Upper lobe of left lung (tissue), 6 donors: ENCODE results near the gene C19orf38. TPM values are rescaled to one million over a fixed set of nuclear protein-coding genes. Genes with fewer than 3 reads are reported as not detected.

Experiments used
- ATAC-seq, 2 donors: fragments of 200-7000 bp; cut with Tn5 transposase; one replicate each; pipeline ENCODE4 v1.9.1; 2022; ENCODE audit warnings: mild to moderate bottlenecking in 2 of 2, moderate library complexity in 2 of 2; ENCODE audit not compliant: low FRiP score in 2 of 2
- DNase-seq, 2 donors: peaks; one replicate each; pipeline ENCODE4 v3.0.0-alpha.2; 2019 to 2020
- H3K27ac ChIP-seq, 4 donors: fragments of 200-600 bp; sonication (generic); one replicate each; pipeline ENCODE4 v1.5.1; 2016 to 2019
- H3K27me3 ChIP-seq, 4 donors: fragments of 200-600 bp; sonication (generic); one replicate each; pipeline ENCODE4 v1.5.1; 2017 to 2019
- H3K36me3 ChIP-seq, 4 donors: fragments of 200-600 bp; sonication (generic); one replicate each; pipeline ENCODE4 v1.5.1; 2016 to 2019
- H3K4me1 ChIP-seq, 4 donors: fragments of 200-600 bp; sonication (generic); one replicate each; pipeline ENCODE4 v1.5.1; 2018 to 2019
- H3K4me3 ChIP-seq, 4 donors: fragments of 200-600 bp; sonication (generic); one replicate each; pipeline ENCODE4 v1.5.1; 2017 to 2019; ENCODE audit warnings: mild to moderate bottlenecking in 2 of 4, moderate library complexity in 1 of 4
- H3K9me3 ChIP-seq, 4 donors: fragments of 200-600 bp; sonication (generic); one replicate each; pipeline ENCODE4 v1.5.1; 2018 to 2019
- EP300 ChIP-seq, 4 donors: sonication (generic); formaldehyde crosslinking; IDR thresholded peaks; one replicate each; pipeline ENCODE4 v1.5.1; 2017; ENCODE audit warnings: antibody characterized with exemption in 4 of 4, control low read depth in 2 of 4
- POLR2A ChIP-seq, 4 donors: fragments of 450-650 bp; IDR thresholded peaks; one replicate each; pipeline ENCODE4 v1.5.1; 2016 to 2017; ENCODE audit warnings: antibody characterized with exemption in 4 of 4, mild to moderate bottlenecking in 2 of 4
- POLR2AphosphoS5 ChIP-seq, 2 donors: sonication (generic); formaldehyde crosslinking; IDR thresholded peaks; one replicate each; pipeline ENCODE4 v1.5.1; 2017; ENCODE audit warnings: antibody characterized with exemption in 2 of 2
- WGBS, 2 donors: methylation state at CpG; one replicate each; pipeline ENCODE4 v1.1.5; 2017 to 2018; 5-methylcytosine and 5-hydroxymethylcytosine counted together
- total RNA-seq, 6 donors: library from RNA; depleted of rRNA in 4 of 6; stranded (reverse); fragments of >200 nt in 4 of 6; gene quantifications; one replicate each; pipeline versions ENCODE4 v1.1.0 to v1.2.1, GENCODE V29; 2016 to 2021
- TF ChIP-seq, protein P1 (sequence below), 6 experiments: fragments of 450-650 bp in 4 of 6; fragments of 200-600 bp in 2 of 6; sonication (generic) in 2 of 6; IDR thresholded peaks; one replicate each; pipeline ENCODE4 v1.5.1; 2016 to 2019; ENCODE audit warnings: antibody characterized with exemption in 6 of 6
- donor health status: DM: no; HTN: no; CAD: no; lungs with moderate emphysema.
- donor health status: DM: no; HTN: yes; CAD: no; lungs with severe emphysema.

C19orf38 gene
- total RNA-seq, 6 donors from 2014 or later, result 2.8 to 26.2 (median 6.8) TPM

- Histone ChIP-seq H3K9me3 (no peaks in the 10 kb centered on the region), H3K36me3 (no peaks in the 10 kb centered on the region), H3K4me1 (peaks cover 0 to 11% (median 5%) of the 10 kb centered on the region in 4 donors), H3K27ac (no peak overlapping the region), H3K27me3 (no peaks in the 10 kb centered on the region), H3K4me3 (no peak overlapping the region)
- ATAC-seq (no peak), DNase-seq (no peak)
- TF ChIP-seq, protein P1, sequence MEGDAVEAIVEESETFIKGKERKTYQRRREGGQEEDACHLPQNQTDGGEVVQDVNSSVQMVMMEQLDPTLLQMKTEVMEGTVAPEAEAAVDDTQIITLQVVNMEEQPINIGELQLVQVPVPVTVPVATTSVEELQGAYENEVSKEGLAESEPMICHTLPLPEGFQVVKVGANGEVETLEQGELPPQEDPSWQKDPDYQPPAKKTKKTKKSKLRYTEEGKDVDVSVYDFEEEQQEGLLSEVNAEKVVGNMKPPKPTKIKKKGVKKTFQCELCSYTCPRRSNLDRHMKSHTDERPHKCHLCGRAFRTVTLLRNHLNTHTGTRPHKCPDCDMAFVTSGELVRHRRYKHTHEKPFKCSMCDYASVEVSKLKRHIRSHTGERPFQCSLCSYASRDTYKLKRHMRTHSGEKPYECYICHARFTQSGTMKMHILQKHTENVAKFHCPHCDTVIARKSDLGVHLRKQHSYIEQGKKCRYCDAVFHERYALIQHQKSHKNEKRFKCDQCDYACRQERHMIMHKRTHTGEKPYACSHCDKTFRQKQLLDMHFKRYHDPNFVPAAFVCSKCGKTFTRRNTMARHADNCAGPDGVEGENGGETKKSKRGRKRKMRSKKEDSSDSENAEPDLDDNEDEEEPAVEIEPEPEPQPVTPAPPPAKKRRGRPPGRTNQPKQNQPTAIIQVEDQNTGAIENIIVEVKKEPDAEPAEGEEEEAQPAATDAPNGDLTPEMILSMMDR (IDR thresholded peaks at IDR 0.05), result no peak
- TF ChIP-seq EP300 (IDR thresholded peaks at IDR 0.05) (no peak), POLR2A (IDR thresholded peaks at IDR 0.05) (no peak), POLR2AphosphoS5 (IDR thresholded peaks at IDR 0.05) (no peak)
- 83 to 89% methylated on average over 2 of the region's 2 CpGs for WGBS, 2 donors
These were observed 36.1 kb downstream of the C19orf38 start for GRCh38 chr19:10884274-10884673.

DNA sequence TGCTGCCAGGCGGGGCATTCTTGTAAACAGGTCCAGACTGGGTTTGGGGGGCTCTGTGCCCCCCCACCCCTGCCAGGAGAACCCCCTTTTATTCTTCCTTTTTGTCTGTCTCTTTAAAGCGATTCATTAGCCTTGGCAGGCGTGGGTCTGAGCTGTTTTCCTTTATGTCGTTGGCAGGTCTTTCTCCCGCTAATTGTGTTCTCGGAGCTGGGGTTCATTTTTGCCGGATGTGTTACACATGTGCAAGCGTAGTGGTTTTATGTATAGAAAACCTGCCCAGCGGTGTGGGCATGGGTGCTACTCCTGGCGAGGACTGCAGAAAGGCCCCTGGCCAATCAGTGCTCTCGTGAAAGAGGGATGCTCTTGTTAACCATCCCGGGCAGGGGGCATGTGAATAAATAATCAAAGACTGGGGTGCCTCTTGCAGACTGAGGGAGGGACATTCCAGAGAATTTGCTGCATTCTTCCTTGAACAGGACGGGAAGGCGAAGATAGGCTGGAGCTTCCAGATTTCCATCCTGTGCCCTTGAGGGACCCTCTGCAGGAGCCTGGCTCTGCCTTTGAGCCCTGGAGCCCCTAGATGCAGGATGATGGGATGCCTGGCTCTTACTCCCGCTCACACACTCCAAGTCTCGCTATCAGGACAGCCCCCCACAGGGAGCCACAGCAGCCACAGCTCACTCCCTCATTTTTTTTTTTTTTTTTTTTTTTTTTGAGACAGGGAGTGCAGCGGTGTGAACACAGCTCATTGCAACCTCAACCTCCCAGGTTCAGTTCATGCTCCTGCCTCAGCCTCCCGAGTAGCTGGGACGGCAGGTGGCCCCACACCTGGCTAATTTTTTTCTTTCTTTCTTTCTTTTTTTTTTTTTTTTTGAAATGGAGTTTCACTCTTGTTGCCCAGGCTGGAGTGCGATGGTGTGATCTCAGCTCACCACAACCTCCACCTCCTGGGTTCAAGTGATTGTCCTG lies 37.3 kb downstream of the C19orf38 start:
- DNase-seq (no peak), ATAC-seq (no peak)
- Histone ChIP-seq H3K27ac (no peak overlapping the region), H3K4me1 (peaks cover 0 to 8% (median 4%) of the 10 kb centered on the region in 4 donors), H3K9me3 (no peaks in the 10 kb centered on the region), H3K4me3 (no peak overlapping the region), H3K36me3 (no peaks in the 10 kb centered on the region), H3K27me3 (no peaks in the 10 kb centered on the region)
- WGBS, 2 donors, result 78 to 89% methylated on average over 20 of the region's 20 CpGs
- TF ChIP-seq, protein P1 (IDR thresholded peaks at IDR 0.05), result no peak
- no peak for TF ChIP-seq POLR2AphosphoS5 (IDR thresholded peaks at IDR 0.05)
- no peak for TF ChIP-seq POLR2A (IDR thresholded peaks at IDR 0.05)
- no peak for TF ChIP-seq EP300 (IDR thresholded peaks at IDR 0.05)

DNA sequence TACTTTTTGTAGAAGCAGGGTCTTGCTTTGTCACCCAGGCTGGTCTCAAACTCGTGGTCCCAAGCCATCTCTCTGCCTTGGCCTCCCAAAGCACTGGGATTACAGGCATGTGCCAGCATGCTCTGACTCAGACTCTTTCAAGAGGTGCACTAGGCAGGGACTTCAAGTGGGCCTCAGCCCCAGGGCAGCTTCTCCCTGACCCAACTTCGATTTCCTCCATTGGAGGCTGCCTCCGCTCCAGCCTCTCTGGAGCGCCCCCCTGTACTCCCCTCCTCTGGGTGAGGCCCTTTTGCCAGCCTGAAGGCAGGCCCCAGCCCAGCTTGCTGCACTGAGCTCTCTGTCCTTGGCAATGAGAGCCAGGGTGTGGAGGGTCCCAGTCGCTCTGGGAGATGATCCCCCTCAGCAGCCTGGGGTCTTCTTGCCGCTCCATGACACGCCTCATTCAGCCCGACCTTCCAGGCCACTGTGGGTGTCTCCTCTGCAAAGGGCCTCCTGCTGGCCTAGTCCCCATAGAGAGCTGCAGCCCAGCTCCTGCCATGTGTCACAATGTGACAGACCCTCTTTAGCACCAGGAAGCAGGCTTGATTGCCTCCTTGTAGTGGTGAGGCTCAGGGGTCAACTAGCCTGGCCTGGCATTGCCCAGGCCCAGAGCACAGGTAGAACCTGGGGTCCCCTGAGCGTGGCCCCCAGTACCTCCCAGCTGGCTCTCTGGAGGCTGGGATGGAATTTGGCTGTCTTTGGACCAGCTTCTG lies 39.6 kb downstream of the C19orf38 start:
- ATAC-seq (no peak), DNase-seq (peak in 1 of 2 donors; percentile 32)
- 87% methylated on average over 9 of the region's 9 CpGs for WGBS, 2 donors
- Histone ChIP-seq H3K27ac (no peak overlapping the region), H3K4me1 (peaks cover 0 to 12% (median 9%) of the 10 kb centered on the region in 4 donors), H3K4me3 (no peak overlapping the region), H3K36me3 (no peaks in the 10 kb centered on the region), H3K27me3 (no peaks in the 10 kb centered on the region), H3K9me3 (no peaks in the 10 kb centered on the region)
- TF ChIP-seq EP300 (IDR thresholded peaks at IDR 0.05) (no peak), POLR2A (IDR thresholded peaks at IDR 0.05) (no peak)

- no peaks in the 10 kb centered on the region for H3K36me3 ChIP-seq
- H3K27ac ChIP-seq, result no peak overlapping the region
- TF ChIP-seq, protein P1 (IDR thresholded peaks at IDR 0.05), result no peak
- TF ChIP-seq POLR2AphosphoS5 (IDR thresholded peaks at IDR 0.05) (no peak), EP300 (IDR thresholded peaks at IDR 0.05) (no peak), POLR2A (IDR thresholded peaks at IDR 0.05) (no peak)
- no peak overlapping the region for H3K4me3 ChIP-seq
- ATAC-seq, result no peak
- no peak for DNase-seq
- H3K27me3 ChIP-seq, result no peaks in the 10 kb centered on the region
- no peaks in the 10 kb centered on the region for H3K9me3 ChIP-seq
- 73 to 75% methylated on average over 12 to 13 of the region's 13 CpGs for WGBS, 2 donors
- peaks cover 0 to 12% (median 9%) of the 10 kb centered on the region in 4 donors for H3K4me1 ChIP-seq
These were observed 40.2 kb downstream of the C19orf38 start for GRCh38 chr19:10888421-10888866.

DNA sequence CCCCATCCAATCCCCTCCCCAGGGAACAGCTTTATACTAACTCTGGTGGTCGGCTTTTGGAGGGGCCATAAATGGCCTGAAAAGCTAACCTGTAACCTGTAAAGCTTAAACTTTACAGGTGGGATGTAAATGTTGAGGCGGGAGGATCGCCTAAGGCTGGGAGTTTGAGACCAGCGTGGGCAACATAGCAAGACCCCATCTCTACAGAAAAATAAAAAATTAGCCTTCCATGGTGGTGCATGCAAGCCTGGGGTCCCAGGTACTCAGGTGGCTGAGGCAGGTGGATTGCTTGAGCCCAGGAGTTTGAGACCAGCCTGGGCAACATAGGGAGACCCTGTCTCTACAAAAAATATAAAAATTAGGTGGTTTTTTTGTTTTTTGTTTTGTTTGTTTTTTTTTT lies 41.7 kb downstream of the C19orf38 start:
- H3K4me1 ChIP-seq, result peaks cover 0 to 12% (median 9%) of the 10 kb centered on the region in 4 donors
- no peaks in the 10 kb centered on the region for H3K36me3 ChIP-seq
- no peak for ATAC-seq
- H3K27ac ChIP-seq, result no peak overlapping the region
- TF ChIP-seq, protein P1 (IDR thresholded peaks at IDR 0.05), result no peak
- no peak for TF ChIP-seq POLR2AphosphoS5 (IDR thresholded peaks at IDR 0.05)
- no peak for TF ChIP-seq EP300 (IDR thresholded peaks at IDR 0.05)
- no peak for TF ChIP-seq POLR2A (IDR thresholded peaks at IDR 0.05)
- no peak for DNase-seq
- WGBS, 2 donors, result 92 to 100% methylated on average over 4 of the region's 4 CpGs
- no peaks in the 10 kb centered on the region for H3K9me3 ChIP-seq
- no peaks in the 10 kb centered on the region for H3K27me3 ChIP-seq
- no peak overlapping the region for H3K4me3 ChIP-seq
